Osteoblast (primary cell): ENCODE measurements around the gene MAPK12. TPM values are rescaled to one million over a fixed set of nuclear protein-coding genes. Genes with fewer than 3 reads are reported as not detected.

Experiments used
- DNase-seq: peaks from one replicate; pipeline ENCODE4 v3.0.0; 2011; ENCODE audit warnings: low spot score, mixed read lengths; ENCODE audit not compliant: insufficient read length; ENCODE audit errors: missing footprints
- H2AFZ ChIP-seq: 2 replicates; pipeline ENCODE4 v1.6.0; 2011; ENCODE audit warnings: mild to moderate bottlenecking, low read length
- H3K27ac ChIP-seq: 2 replicates; pipeline ENCODE4 v1.5.1; 2011; ENCODE audit warnings: mild to moderate bottlenecking, low read depth, low read length, moderate library complexity
- H3K27me3 ChIP-seq: 2 replicates; pipeline ENCODE4 v1.6.0; 2012; ENCODE audit warnings: mild to moderate bottlenecking, control low read depth, inconsistent platforms, low read length, moderate library complexity; ENCODE audit not compliant: insufficient read depth
- H3K36me3 ChIP-seq: 2 replicates; pipeline ENCODE4 v1.5.1; 2011; ENCODE audit warnings: mild to moderate bottlenecking, low read length, control low read depth, moderate library complexity; ENCODE audit not compliant: insufficient read depth
- H3K4me1 ChIP-seq: 2 replicates; pipeline ENCODE4 v1.5.1; 2011; ENCODE audit warnings: mild to moderate bottlenecking, low read length, control low read depth, moderate library complexity; ENCODE audit not compliant: insufficient read depth
- H3K4me2 ChIP-seq: 2 replicates; pipeline ENCODE4 v1.6.0; 2011; ENCODE audit warnings: mild to moderate bottlenecking, low read length; ENCODE audit not compliant: insufficient read depth
- H3K4me3 ChIP-seq: fragments of 200-600 bp; sonication (generic); 3 replicates; pipeline ENCODE4 v1.5.1; 2012; ENCODE audit warnings: mild to moderate bottlenecking, low read length, inconsistent platforms; ENCODE audit not compliant: insufficient read depth
- H3K79me2 ChIP-seq: 2 replicates; pipeline ENCODE4 v1.6.0; 2012; ENCODE audit warnings: mild to moderate bottlenecking, low read length, control low read depth, inconsistent platforms; ENCODE audit not compliant: insufficient read depth
- H3K9me3 ChIP-seq: 2 replicates; pipeline ENCODE4 v1.5.1; 2011; ENCODE audit warnings: low read depth, low read length, control low read depth
- H4K20me1 ChIP-seq: 2 replicates; pipeline ENCODE4 v1.6.0; 2012; ENCODE audit warnings: mild to moderate bottlenecking, low read length, control low read depth; ENCODE audit not compliant: insufficient read depth
- total RNA-seq: library from RNA; depleted of rRNA; stranded (reverse); fragments of >200 nt; gene quantifications from 2 replicates; pipeline ENCODE4 v1.2.3, GENCODE V29; 2012
- TF ChIP-seq, protein P1 (sequence below): IDR thresholded peaks from 2 replicates; pipeline ENCODE4 v1.5.1; 2011; ENCODE audit warnings: mild to moderate bottlenecking, low read depth, low read length, moderate library complexity; ENCODE audit errors: extremely low read depth

MAPK12 gene
- total RNA-seq, 1 donor: 34.0 TPM

DNA sequence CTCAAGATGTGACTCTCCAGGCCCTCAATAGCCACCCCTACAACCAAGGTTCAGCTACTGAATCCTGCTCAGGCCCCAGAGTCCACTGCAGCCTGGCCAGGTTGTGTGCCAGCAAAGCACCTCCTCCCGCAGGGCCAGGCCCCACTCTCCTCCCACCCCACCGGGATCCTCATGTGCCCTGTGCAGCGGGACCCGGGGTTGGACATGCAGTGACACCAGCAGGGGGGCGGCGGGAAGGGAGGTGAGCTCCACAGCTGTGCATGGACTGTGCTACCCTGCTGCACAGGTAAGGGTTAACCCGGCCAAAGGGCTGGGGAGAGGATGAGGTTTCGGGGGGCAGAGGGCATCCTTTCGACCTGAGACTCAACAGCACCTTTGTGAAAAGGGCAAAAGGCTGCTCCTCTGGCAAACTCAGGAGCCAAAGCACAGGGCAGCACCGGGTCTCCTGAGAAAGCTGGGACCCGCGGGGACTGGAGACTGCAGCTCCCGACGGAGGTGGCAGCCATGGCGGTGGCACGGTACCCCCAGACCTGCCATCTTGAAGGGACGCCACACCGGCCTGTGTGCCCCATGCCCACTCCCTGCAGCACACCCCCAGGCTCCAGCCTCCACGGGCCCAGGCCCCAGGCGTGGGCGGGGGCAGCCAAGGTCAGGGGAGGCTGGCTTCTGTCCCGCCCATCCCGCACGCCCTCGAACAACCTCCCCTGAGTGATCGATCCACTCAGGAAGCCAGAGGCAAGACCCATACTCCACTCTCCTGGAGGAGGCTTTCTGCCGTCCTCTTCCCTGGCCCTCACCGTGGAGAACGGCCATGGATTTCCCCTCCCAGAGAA lies 35.4 kb upstream of the MAPK12 start:
- TF ChIP-seq, protein P1, sequence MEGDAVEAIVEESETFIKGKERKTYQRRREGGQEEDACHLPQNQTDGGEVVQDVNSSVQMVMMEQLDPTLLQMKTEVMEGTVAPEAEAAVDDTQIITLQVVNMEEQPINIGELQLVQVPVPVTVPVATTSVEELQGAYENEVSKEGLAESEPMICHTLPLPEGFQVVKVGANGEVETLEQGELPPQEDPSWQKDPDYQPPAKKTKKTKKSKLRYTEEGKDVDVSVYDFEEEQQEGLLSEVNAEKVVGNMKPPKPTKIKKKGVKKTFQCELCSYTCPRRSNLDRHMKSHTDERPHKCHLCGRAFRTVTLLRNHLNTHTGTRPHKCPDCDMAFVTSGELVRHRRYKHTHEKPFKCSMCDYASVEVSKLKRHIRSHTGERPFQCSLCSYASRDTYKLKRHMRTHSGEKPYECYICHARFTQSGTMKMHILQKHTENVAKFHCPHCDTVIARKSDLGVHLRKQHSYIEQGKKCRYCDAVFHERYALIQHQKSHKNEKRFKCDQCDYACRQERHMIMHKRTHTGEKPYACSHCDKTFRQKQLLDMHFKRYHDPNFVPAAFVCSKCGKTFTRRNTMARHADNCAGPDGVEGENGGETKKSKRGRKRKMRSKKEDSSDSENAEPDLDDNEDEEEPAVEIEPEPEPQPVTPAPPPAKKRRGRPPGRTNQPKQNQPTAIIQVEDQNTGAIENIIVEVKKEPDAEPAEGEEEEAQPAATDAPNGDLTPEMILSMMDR: no peak
- H3K4me3 ChIP-seq: no peak overlapping the region
- H3K4me2 ChIP-seq: no peak overlapping the region
- peaks cover 63% of the 10 kb centered on the region for H4K20me1 ChIP-seq
- no peaks in the 10 kb centered on the region for H3K9me3 ChIP-seq
- peaks cover 97% of the 10 kb centered on the region for H3K79me2 ChIP-seq
- DNase-seq: no peak
- H3K36me3 ChIP-seq: peaks cover 7% of the 10 kb centered on the region
- H3K27me3 ChIP-seq: no peaks in the 10 kb centered on the region
- peak overlapping the region; percentile 51 for H3K27ac ChIP-seq
- H3K4me1 ChIP-seq: peaks cover 46% of the 10 kb centered on the region
- no peak overlapping the region for H2AFZ ChIP-seq

- Histone ChIP-seq H3K4me2 (peak overlapping the region; percentile 64), H2AFZ (no peak overlapping the region), H3K4me1 (peaks cover 36% of the 10 kb centered on the region), H3K9me3 (no peaks in the 10 kb centered on the region), H3K27me3 (no peaks in the 10 kb centered on the region), H3K4me3 (no peak overlapping the region), H3K79me2 (peaks cover 97% of the 10 kb centered on the region), H3K36me3 (peaks cover 28% of the 10 kb centered on the region), H4K20me1 (peaks cover 70% of the 10 kb centered on the region), H3K27ac (peak overlapping the region; percentile 77)
- DNase-seq: peak; percentile 89
- TF ChIP-seq, protein P1: no peak
These were observed 32.8 kb upstream of the MAPK12 start for GRCh38 chr22:50294319-50294656.

- H3K27ac ChIP-seq: peak overlapping the region; percentile 77
- peaks cover 33% of the 10 kb centered on the region for H3K4me1 ChIP-seq
- H3K4me2 ChIP-seq: peak overlapping the region; percentile 64
- H3K36me3 ChIP-seq: peaks cover 34% of the 10 kb centered on the region
- DNase-seq: peak; percentile 99
- peaks cover 97% of the 10 kb centered on the region for H3K79me2 ChIP-seq
- H3K4me3 ChIP-seq: peak overlapping the region; percentile 56
- no peaks in the 10 kb centered on the region for H3K9me3 ChIP-seq
- peaks cover 72% of the 10 kb centered on the region for H4K20me1 ChIP-seq
- H3K27me3 ChIP-seq: no peaks in the 10 kb centered on the region
- H2AFZ ChIP-seq: no peak overlapping the region
- TF ChIP-seq, protein P1: no peak
These were observed 32.2 kb upstream of the MAPK12 start for GRCh38 chr22:50293441-50294318.
